ENCODE results near the gene TRNP1.

The TRNP1 gene

GRCh38 chr1:27026621-27027574 is 33.4 kb downstream of the TRNP1 start:
- DNase-seq (ENCODE audit: low spot score), result no peak

GRCh38 chr1:27027575-27028250 is 34.2 kb downstream of the TRNP1 start:
- no peak for DNase-seq (ENCODE audit: low spot score)

GRCh38 chr1:27029517-27029916 is 36.0 kb downstream of the TRNP1 start:
- DNase-seq (ENCODE audit: low spot score), result no peak

- no peak for DNase-seq (ENCODE audit: low spot score)
These were observed 38.0 kb downstream of the TRNP1 start for GRCh38 chr1:27031235-27032118.

- no peak for DNase-seq (ENCODE audit: low spot score)
These were observed 38.6 kb downstream of the TRNP1 start for GRCh38 chr1:27032119-27032461.

GRCh38 chr1:27033043-27033746 is 39.7 kb downstream of the TRNP1 start:
- no peak for DNase-seq (ENCODE audit: low spot score)

GRCh38 chr1:27035344-27035743 is 41.9 kb downstream of the TRNP1 start:
- no peak for DNase-seq (ENCODE audit: low spot score)

- DNase-seq (ENCODE audit: low spot score), result no peak
These were observed 43.2 kb downstream of the TRNP1 start for GRCh38 chr1:27036718-27037117.

- no peak for DNase-seq (ENCODE audit: low spot score)
These were observed 44.0 kb downstream of the TRNP1 start for GRCh38 chr1:27037518-27037917.

GRCh38 chr1:27038020-27038419 is 44.5 kb downstream of the TRNP1 start:
- DNase-seq (ENCODE audit: low spot score), result no peak

- no peak for DNase-seq (ENCODE audit: low spot score)
These were observed 49.2 kb downstream of the TRNP1 start for GRCh38 chr1:27042670-27043069.

- peak; percentile 87 for DNase-seq (ENCODE audit: low spot score)
These were observed 51.2 kb downstream of the TRNP1 start for GRCh38 chr1:27044613-27045151.

GRCh38 chr1:27045973-27046558 is 52.6 kb downstream of the TRNP1 start:
- DNase-seq (ENCODE audit: low spot score), result peak; percentile 77

- no peak for DNase-seq (ENCODE audit: low spot score)
These were observed 54.4 kb downstream of the TRNP1 start for GRCh38 chr1:27047914-27048313.

- no peak for DNase-seq (ENCODE audit: low spot score)
These were observed 55.6 kb downstream of the TRNP1 start for GRCh38 chr1:27049100-27049499.

GRCh38 chr1:27049607-27050006 is 56.1 kb downstream of the TRNP1 start:
- peak; percentile 97 for DNase-seq (ENCODE audit: low spot score)

Data from NAMALWA (cell line).